HepG2 (cell line): ENCODE measurements around the gene C22orf15. TPM values are rescaled to one million over a fixed set of nuclear protein-coding genes. Genes with fewer than 3 reads are reported as not detected.
A peak's percentile ranks its signal among the peaks of the same experiment; 100 is the strongest.

ENCODE experiments used
- ARID2 ChIP-seq: sonication (generic); formaldehyde crosslinking; IDR thresholded peaks from 2 replicates; pipeline ENCODE4 v1.8.1; 2022; ENCODE audit warnings: mild to moderate bottlenecking, missing genetic modification reagents, borderline replicate concordance
- ARID3A ChIP-seq: IDR thresholded peaks from 2 replicates; pipeline ENCODE4 v1.6.1; 2012; ENCODE audit warnings: low read depth, low read length, improper control_type of control experiment
- EP300 ChIP-seq, 3 experiments: sonication (generic) in 1 of 3; formaldehyde crosslinking in 1 of 3; IDR thresholded peaks; 2 replicates each; pipeline versions ENCODE4 v1.5.1 to v1.6.1; 2011 to 2020; ENCODE audit warnings: low read depth in 2 of 3, low read length in 2 of 3, borderline replicate concordance in 1 of 3, improper control_type of control experiment in 1 of 3, mild to moderate bottlenecking in 1 of 3, missing genetic modification reagents in 1 of 3, moderate library complexity in 1 of 3
- GABPA ChIP-seq, 2 experiments: IDR thresholded peaks; 2 replicates each; pipeline ENCODE4 v1.6.1; 2011 to 2016; ENCODE audit warnings: low read depth in 2 of 2, low read length in 1 of 2, missing biosample characterization in 1 of 2, missing genetic modification characterization in 1 of 2
- HMGXB4 ChIP-seq, 2 experiments: sonication (generic) in 1 of 2; formaldehyde crosslinking in 1 of 2; IDR thresholded peaks; 2 replicates each; pipeline versions ENCODE4 v1.4.0 to v1.6.1; 2018 to 2020; ENCODE audit warnings: missing genetic modification reagents in 2 of 2, borderline replicate concordance in 1 of 2, low read depth in 1 of 2, mild to moderate bottlenecking in 1 of 2, missing biosample characterization in 1 of 2
- HNF4A ChIP-seq: sonication (generic); formaldehyde crosslinking; IDR thresholded peaks from 2 replicates; pipeline ENCODE4 v1.4.0; 2020; ENCODE audit warnings: missing genetic modification reagents
- HOMEZ ChIP-seq: IDR thresholded peaks from 2 replicates; pipeline ENCODE4 v1.6.1; 2016; ENCODE audit warnings: low read depth
- IRX3 ChIP-seq: sonication (generic); formaldehyde crosslinking; IDR thresholded peaks from 2 replicates; pipeline ENCODE4 v1.8.1; 2023; ENCODE audit warnings: mild to moderate bottlenecking, low read depth, missing genetic modification reagents, borderline replicate concordance
- MAZ ChIP-seq, 2 experiments: sonication (generic) in 1 of 2; formaldehyde crosslinking in 1 of 2; IDR thresholded peaks; 2 replicates each; pipeline versions ENCODE4 v1.5.0 to v1.6.1; 2012 to 2020; ENCODE audit warnings: low read depth in 2 of 2, mild to moderate bottlenecking in 2 of 2, borderline replicate concordance in 1 of 2, improper control_type of control experiment in 1 of 2, low read length in 1 of 2, missing genetic modification reagents in 1 of 2, moderate library complexity in 1 of 2
- SIX4 ChIP-seq: sonication (generic); formaldehyde crosslinking; IDR thresholded peaks from 2 replicates; pipeline ENCODE4 v1.4.0; 2020; ENCODE audit warnings: missing genetic modification reagents
- XRCC5 ChIP-seq: fragments of 200-400 bp; formaldehyde crosslinking; optimal IDR thresholded peaks from 2 replicates; pipeline ENCODE3; 2017; ENCODE audit warnings: mild to moderate bottlenecking, low read length
- ZNF512B ChIP-seq: sonication (generic); formaldehyde crosslinking; IDR thresholded peaks from 2 replicates; pipeline ENCODE4 v1.5.1; 2020; ENCODE audit warnings: missing genetic modification reagents, mild to moderate bottlenecking, borderline replicate concordance
- ZNF556 ChIP-seq: sonication (generic); formaldehyde crosslinking; IDR thresholded peaks from 2 replicates; pipeline ENCODE4 v1.4.0; 2020; ENCODE audit warnings: mild to moderate bottlenecking, missing genetic modification reagents, borderline replicate concordance
- ZNF709 ChIP-seq: sonication (generic); formaldehyde crosslinking; IDR thresholded peaks from 2 replicates; pipeline ENCODE4 v1.5.0; 2020; ENCODE audit warnings: mild to moderate bottlenecking, missing genetic modification reagents
- ZNF800 ChIP-seq: sonication (generic); formaldehyde crosslinking; IDR thresholded peaks from 2 replicates; pipeline ENCODE4 v1.4.0; 2020; ENCODE audit warnings: missing genetic modification reagents
- ZSCAN21 ChIP-seq: sonication (generic); formaldehyde crosslinking; IDR thresholded peaks from 2 replicates; pipeline ENCODE4 v1.8.0; 2022; ENCODE audit warnings: mild to moderate bottlenecking, missing genetic modification reagents, moderate library complexity, borderline replicate concordance
- polyA plus RNA-seq, 8 experiments: library from polyadenylated mRNA; depleted of rRNA in 3 of 8; stranded (reverse) in 7 of 8; unstranded in 1 of 8; fragments of >200 nt; fragmentation: Illumina TruSeq in 4 of 8; extraction: Trizol in 4 of 8; gene quantifications; 2 replicates each; pipeline versions ENCODE4 v1.2.1 to v1.2.3, GENCODE V29; 2011 to 2016; ENCODE audit warnings: low read depth in 4 of 8, missing spikeins in 1 of 8, mixed read lengths in 1 of 8; ENCODE audit not compliant: insufficient read depth in 1 of 8
- total RNA-seq, 5 experiments: library from RNA; depleted of rRNA; stranded (reverse); fragments of >200 nt; fragmentation: Illumina TruSeq; extraction: Trizol; gene quantifications; 2 replicates each; pipeline ENCODE4 v1.2.3, GENCODE V29; 2016; ENCODE audit warnings: low read depth in 1 of 5

C22orf15 gene
- total and polyA plus RNA-seq, 2 of the 13 experiments (the other 11 are each of a cell fraction or from before 2014, with no cell fraction given): not detected

GRCh38 chr22:23784215-23784732, 21.5 kb downstream of the C22orf15 start (continued):
- TF ChIP-seq IRX3 (no peak), HNF4A (CRISPR knock-in tag) (peak; percentile 89), HOMEZ (CRISPR knock-in tag) (0 out of 2 replicates have a peak, but pooled peaks have one; percentile 32), EP300 (IDR thresholded peaks at IDR 0.05; ENCODE audit: low read depth in 2 of 2, low read length in 2 of 2) (0 out of 4 replicates have a peak, but pooled peaks of 1 of the 2 experiments have one; percentile 11), EP300 (CRISPR knock-in tag; IDR thresholded peaks at IDR 0.05; ENCODE audit: borderline replicate concordance) (no peak), ZNF709 (CRISPR knock-in tag) (no peak), HMGXB4 (CRISPR knock-in tag; IDR thresholded peaks at IDR 0.05; ENCODE audit: borderline replicate concordance in 1 of 2, low read depth in 1 of 2) (0 out of 4 replicates have a peak, but pooled peaks of 1 of the 2 experiments have one; percentile 19), ZNF556 (no peak; the same call in 1 of the 2 replicates), ZNF800 (0 out of 2 replicates have a peak, but pooled peaks have one; percentile 50), MAZ (IDR thresholded peaks at IDR 0.05; ENCODE audit: borderline replicate concordance, low read depth, low read length) (no peak), MAZ (CRISPR knock-in tag; IDR thresholded peaks at IDR 0.05; ENCODE audit: low read depth) (0 out of 2 replicates have a peak, but pooled peaks have one; percentile 9), SIX4 (CRISPR knock-in tag) (no peak), ZNF512B (CRISPR knock-in tag) (no peak), ZSCAN21 (no peak), ARID2 (CRISPR knock-in tag) (no peak), ARID3A (no peak), GABPA (IDR thresholded peaks at IDR 0.05; ENCODE audit: low read depth, low read length) (no peak), GABPA (CRISPR knock-in tag; IDR thresholded peaks at IDR 0.05; ENCODE audit: low read depth) (no peak), XRCC5 (no peak)
